Endothelial cell of umbilical vein (primary cell): ENCODE results near the gene GNB5. TPM values are rescaled to one million over a fixed set of nuclear protein-coding genes. Genes with fewer than 3 reads are reported as not detected.
A peak's percentile ranks its signal among the peaks of the same experiment; 100 is the strongest.

Experiments
- BruUV-seq: library from RNA; stranded (reverse); fragments of 400-500 nt; replicated peaks from 2 replicates; lab custom pipeline; 2021; lab: Mats Ljungman, UMichigan
- CTCF ChIA-PET: fragments of 300-600, 350-600 bp; sonication (Branson Sonifier 250); formaldehyde crosslinking; loops from one replicate; lab custom pipeline; 2021; ENCODE audit warnings: antibody characterized with exemption, inconsistent platforms; lab: Charles Lee
- POLR2A ChIA-PET: fragments of 300-600, 350-600 bp; sonication (Branson Sonifier 250); formaldehyde crosslinking; loops from one replicate; lab custom pipeline; 2021; ENCODE audit warnings: antibody characterized with exemption, inconsistent platforms; lab: Charles Lee
- DNase-seq: peaks from one replicate; pipeline ENCODE4 v3.0.0-alpha.2; 2011; ENCODE audit warnings: low read depth, low spot score
- FAIRE-seq: peaks from 2 replicates; lab custom pipeline; 2011; peaks lifted over from hg19 to GRCh38; lab: Jason Lieb, UNC
- H2AFZ ChIP-seq: 2 replicates; pipeline ENCODE4 v1.6.0; 2012; ENCODE audit warnings: low read depth, low read length, control low read depth, inconsistent platforms
- H3K27ac ChIP-seq: 2 replicates; pipeline ENCODE4 v1.5.1; 2011; ENCODE audit warnings: low read depth, mild to moderate bottlenecking, control low read depth, low read length, moderate library complexity; ENCODE audit not compliant: insufficient read depth
- H3K27me3 ChIP-seq, 2 experiments: 2 replicates each; pipeline versions ENCODE4 v1.6.0 to v1.6.1; 2011; ENCODE audit warnings: low read length in 2 of 2, mixed read lengths in 1 of 2; ENCODE audit not compliant: control insufficient read depth in 2 of 2, insufficient read depth in 2 of 2
- H3K36me3 ChIP-seq, 2 experiments: 2 replicates in 1 of 2; 3 replicates in 1 of 2; pipeline ENCODE4 v1.5.1; 2011; ENCODE audit warnings: low read length in 2 of 2, mild to moderate bottlenecking in 1 of 2, moderate library complexity in 1 of 2; ENCODE audit not compliant: control insufficient read depth in 2 of 2, insufficient read depth in 2 of 2; ENCODE audit errors: extremely low read depth in 1 of 2
- H3K4me1 ChIP-seq: 3 replicates; pipeline ENCODE4 v1.5.1; 2011; ENCODE audit warnings: mild to moderate bottlenecking, low read length; ENCODE audit not compliant: control insufficient read depth, insufficient read depth; ENCODE audit errors: extremely low read depth
- H3K4me2 ChIP-seq: 2 replicates; pipeline ENCODE4 v1.6.1; 2011; ENCODE audit warnings: low read length, control low read depth, mixed read lengths; ENCODE audit not compliant: insufficient read depth
- H3K4me3 ChIP-seq, 3 experiments: fragments of 200-600 bp in 1 of 3; sonication (generic), shearing (Covaris generic) in 1 of 3; replicated peaks in 1 of 3; 2 replicates each; pipeline ENCODE4 v1.5.1; 2011 to 2016; ENCODE audit warnings: control low read depth in 3 of 3, low read length in 3 of 3, mild to moderate bottlenecking in 2 of 3, inconsistent platforms in 1 of 3, low read depth in 1 of 3, moderate library complexity in 1 of 3; ENCODE audit not compliant: insufficient read depth in 1 of 3
- H3K79me2 ChIP-seq: 2 replicates; pipeline ENCODE4 v1.6.0; 2012; ENCODE audit warnings: low read length, inconsistent platforms; ENCODE audit not compliant: control insufficient read depth, insufficient read depth
- H3K9ac ChIP-seq: replicated peaks from 2 replicates; pipeline ENCODE3; 2011; ENCODE audit warnings: low read length, control low read depth; ENCODE audit not compliant: insufficient read depth; ENCODE audit errors: extremely low read depth
- H3K9me1 ChIP-seq: replicated peaks from 3 replicates; pipeline ENCODE4 v1.6.0; 2011; ENCODE audit warnings: mild to moderate bottlenecking, low read length; ENCODE audit not compliant: control insufficient read depth, insufficient read depth; ENCODE audit errors: extremely low read depth
- H3K9me3 ChIP-seq: replicated peaks from 2 replicates; pipeline ENCODE4 v1.5.1; 2012; ENCODE audit warnings: low read length, inconsistent platforms; ENCODE audit not compliant: control insufficient read depth, insufficient read depth
- H4K20me1 ChIP-seq: replicated peaks from 2 replicates; pipeline ENCODE3; 2011; ENCODE audit warnings: mild to moderate bottlenecking, low read length; ENCODE audit not compliant: control insufficient read depth, insufficient read depth; ENCODE audit errors: extremely low read depth
- FOS ChIP-seq: IDR thresholded peaks from 2 replicates; pipeline ENCODE4 v1.6.1; 2011; ENCODE audit warnings: mild to moderate bottlenecking, low read length, moderate library complexity, borderline replicate concordance; ENCODE audit not compliant: insufficient read depth
- GATA2 ChIP-seq: IDR thresholded peaks from 2 replicates; pipeline ENCODE4 v1.7.0; 2011; ENCODE audit warnings: low read depth, mild to moderate bottlenecking, moderate library complexity, mixed read lengths, low read length; ENCODE audit not compliant: insufficient read length, insufficient read depth
- POLR2AphosphoS5 ChIP-seq: IDR thresholded peaks from 2 replicates; pipeline ENCODE4 v1.6.1; 2012; ENCODE audit warnings: low read depth, mild to moderate bottlenecking, control low read depth, low read length, moderate library complexity; ENCODE audit not compliant: insufficient read depth
- dilution Hi-C: fragments of 300-500 bp; cut with MboI; formaldehyde crosslinking; loops from one replicate; pipeline ENCODE4 v1.15.0; 2019; ENCODE audit warnings: low sequenced_read_pairs; ENCODE audit not compliant: extremely low pct_ligation_motif_present
- intact Hi-C: fragments of 100-400 bp; cut with micrococcal nuclease; formaldehyde crosslinking; loops from one replicate; pipeline ENCODE4 v1.10.0; 2022
- polyA plus RNA-seq, 4 experiments: library from polyadenylated mRNA; depleted of rRNA in 3 of 4; stranded (reverse) in 3 of 4; unstranded in 1 of 4; fragments of >200 nt; gene quantifications; 2 replicates each; pipeline versions ENCODE4 v1.2.1 to v1.2.3, GENCODE V29; 2011 to 2012; ENCODE audit warnings: missing spikeins in 1 of 4
- total RNA-seq: library from RNA; stranded (reverse); gene quantifications from 2 replicates; pipeline ENCODE4 v1.2.3, GENCODE V29; 2021
- TF ChIP-seq, protein P1 (sequence below), 2 donors: IDR thresholded peaks; 1 replicate in 1 of 2; 2 replicates in 1 of 2; pipeline ENCODE4 v1.5.1; 2011; ENCODE audit warnings: low read length in 2 of 2, mild to moderate bottlenecking in 2 of 2, moderate library complexity in 2 of 2, control low read depth in 1 of 2, inconsistent platforms in 1 of 2, low read depth in 1 of 2; ENCODE audit not compliant: insufficient read depth in 1 of 2; ENCODE audit errors: extremely low read depth in 1 of 2

GNB5 gene
- total and polyA plus RNA-seq, 2 donors (not counting 3 experiments of a cell fraction or from before 2014, with no cell fraction given): 15.6 to 16.8 TPM

- H3K79me2 ChIP-seq: no peaks in the 10 kb centered on the region
- FAIRE-seq (peak; percentile 48), DNase-seq (peak; percentile 63)
- peaks cover 3% of the 10 kb centered on the region for H3K4me1 ChIP-seq
- dilution Hi-C loops: no loop called here
- ChIA-PET POLR2A (no interaction called here), CTCF (interaction anchor here (0.6 to 7.8 kb wide), 72 partner anchors 8 to 656 kb away, joined by 3 to 102 read pairs (median 4); partner anchors contain the start of genes BCL2L10 and LEO1)
- no peak overlapping the region for H3K27ac ChIP-seq
- no peak overlapping the region for H3K9ac ChIP-seq
- no peak overlapping the region for H3K4me2 ChIP-seq
- no peaks in the 10 kb centered on the region for H3K36me3 ChIP-seq
- TF ChIP-seq, protein P1, sequence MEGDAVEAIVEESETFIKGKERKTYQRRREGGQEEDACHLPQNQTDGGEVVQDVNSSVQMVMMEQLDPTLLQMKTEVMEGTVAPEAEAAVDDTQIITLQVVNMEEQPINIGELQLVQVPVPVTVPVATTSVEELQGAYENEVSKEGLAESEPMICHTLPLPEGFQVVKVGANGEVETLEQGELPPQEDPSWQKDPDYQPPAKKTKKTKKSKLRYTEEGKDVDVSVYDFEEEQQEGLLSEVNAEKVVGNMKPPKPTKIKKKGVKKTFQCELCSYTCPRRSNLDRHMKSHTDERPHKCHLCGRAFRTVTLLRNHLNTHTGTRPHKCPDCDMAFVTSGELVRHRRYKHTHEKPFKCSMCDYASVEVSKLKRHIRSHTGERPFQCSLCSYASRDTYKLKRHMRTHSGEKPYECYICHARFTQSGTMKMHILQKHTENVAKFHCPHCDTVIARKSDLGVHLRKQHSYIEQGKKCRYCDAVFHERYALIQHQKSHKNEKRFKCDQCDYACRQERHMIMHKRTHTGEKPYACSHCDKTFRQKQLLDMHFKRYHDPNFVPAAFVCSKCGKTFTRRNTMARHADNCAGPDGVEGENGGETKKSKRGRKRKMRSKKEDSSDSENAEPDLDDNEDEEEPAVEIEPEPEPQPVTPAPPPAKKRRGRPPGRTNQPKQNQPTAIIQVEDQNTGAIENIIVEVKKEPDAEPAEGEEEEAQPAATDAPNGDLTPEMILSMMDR (IDR thresholded peaks at IDR 0.05; ENCODE audit: extremely low read depth in 1 of 2, insufficient read depth in 1 of 2, low read depth in 1 of 2, low read length in 2 of 2): peak; percentile 86 to 92
- TF ChIP-seq FOS (no peak), GATA2 (no peak), POLR2AphosphoS5 (no peak)
- no peak overlapping the region for H2AFZ ChIP-seq
- H3K27me3 ChIP-seq: no peaks in the 10 kb centered on the region
- no peaks in the 10 kb centered on the region for H3K9me3 ChIP-seq
- no peaks in the 10 kb centered on the region for H3K9me1 ChIP-seq
- intact Hi-C loops: loop anchor here (1.0 to 10.0 kb wide), 5 partner anchors 58 to 424 kb away; no protein-coding TSS in a partner anchor
- BruUV-seq: no TSS peak
- no peaks in the 10 kb centered on the region for H4K20me1 ChIP-seq
- no peak overlapping the region for H3K4me3 ChIP-seq
These were observed 112.1 kb downstream of the GNB5 start for GRCh38 chr15:52078876-52079700.
